ENCODE measurements around the gene ANKS6. TPM values are rescaled to one million over a fixed set of nuclear protein-coding genes. Genes with fewer than 3 reads are reported as not detected.
A peak's percentile ranks its signal among the peaks of the same experiment; 100 is the strongest.

The ANKS6 gene
- total RNA-seq, 1 experiment from 2014 or later = 39.2 TPM

DNA sequence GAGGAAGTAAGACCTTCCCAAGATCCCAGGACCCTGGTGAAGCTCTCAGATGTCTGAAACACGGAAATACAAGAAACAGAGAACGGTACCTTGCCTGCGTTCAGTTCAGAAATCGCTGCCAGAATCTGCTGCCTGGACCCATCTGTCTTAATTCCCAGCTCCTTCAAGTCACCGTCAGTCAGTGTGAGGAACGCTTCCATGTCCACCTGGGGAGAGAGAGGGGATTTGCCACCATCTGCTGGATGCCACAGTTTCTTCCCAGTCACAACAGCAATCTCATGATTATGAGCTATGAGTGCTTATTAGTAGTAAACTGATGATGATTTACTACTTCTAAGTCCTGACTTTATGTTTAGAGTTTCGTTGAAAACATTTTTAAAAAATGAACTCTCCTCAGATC is 50.9 kb downstream of the ANKS6 start:
- Histone ChIP-seq H2AFZ (ENCODE audit: low read depth, low read length, poor library complexity, severe bottlenecking) (no peak overlapping the region), H3K79me2 (ENCODE audit: insufficient read depth, low read length) (no peaks in the 10 kb centered on the region), H3K9ac (ENCODE audit: low read length) (no peak overlapping the region), H3K36me3 (ENCODE audit: control insufficient read depth in 1 of 2, insufficient read depth in 2 of 2, low read length in 2 of 2) (peaks cover 8 to 9% of the 10 kb centered on the region in 2 experiments; a peak in 2 of 4 replicates), H4K20me1 (ENCODE audit: insufficient read depth) (no peaks in the 10 kb centered on the region), H3K4me1 (ENCODE audit: control insufficient read depth in 1 of 2, insufficient read depth in 2 of 2, low read length in 2 of 2) (no peaks in the 10 kb centered on the region; a peak in 1 of 4 replicates), H3K27me3 (ENCODE audit: insufficient read depth, low read length) (no peaks in the 10 kb centered on the region), H3K27ac (ENCODE audit: low read depth, low read length) (no peak overlapping the region), H3K9me2 (ENCODE audit: insufficient read depth) (no peaks in the 10 kb centered on the region), H3K4me2 (ENCODE audit: low read length) (no peak overlapping the region), H3K9me3 (ENCODE audit: control insufficient read depth in 1 of 2, insufficient read depth in 1 of 2, low read depth in 1 of 2, low read length in 2 of 2) (no peaks in the 10 kb centered on the region), H3K4me3 (replicated peaks in 1 of 2; ENCODE audit: low read depth in 1 of 2, low read length in 2 of 2) (no peak overlapping the region)
- ChIA-PET POLR2A (no interaction called here), RAD21 (ENCODE audit: low non-redundant PET in 1 of 2, low total read pairs in 2 of 2, uncharacterized antibody in 2 of 2, unreplicated experiment in 2 of 2) (no interaction called here), CTCF (no interaction called here)
- ATAC-seq (no peak), DNase-seq (ENCODE audit: low read depth, low spot score) (no peak)
- 0 out of 2 replicates have a peak, but pooled peaks have one; percentile 3 for TF ChIP-seq RAD21 (IDR thresholded peaks at IDR 0.05; ENCODE audit: low read depth)
- no peak for TF ChIP-seq SIN3A (IDR thresholded peaks at IDR 0.05; ENCODE audit: low read depth)
- intact Hi-C loops (cut with micrococcal nuclease) = no loop called here
- no TSS peak for BruUV-seq (replicated peaks)

DNA sequence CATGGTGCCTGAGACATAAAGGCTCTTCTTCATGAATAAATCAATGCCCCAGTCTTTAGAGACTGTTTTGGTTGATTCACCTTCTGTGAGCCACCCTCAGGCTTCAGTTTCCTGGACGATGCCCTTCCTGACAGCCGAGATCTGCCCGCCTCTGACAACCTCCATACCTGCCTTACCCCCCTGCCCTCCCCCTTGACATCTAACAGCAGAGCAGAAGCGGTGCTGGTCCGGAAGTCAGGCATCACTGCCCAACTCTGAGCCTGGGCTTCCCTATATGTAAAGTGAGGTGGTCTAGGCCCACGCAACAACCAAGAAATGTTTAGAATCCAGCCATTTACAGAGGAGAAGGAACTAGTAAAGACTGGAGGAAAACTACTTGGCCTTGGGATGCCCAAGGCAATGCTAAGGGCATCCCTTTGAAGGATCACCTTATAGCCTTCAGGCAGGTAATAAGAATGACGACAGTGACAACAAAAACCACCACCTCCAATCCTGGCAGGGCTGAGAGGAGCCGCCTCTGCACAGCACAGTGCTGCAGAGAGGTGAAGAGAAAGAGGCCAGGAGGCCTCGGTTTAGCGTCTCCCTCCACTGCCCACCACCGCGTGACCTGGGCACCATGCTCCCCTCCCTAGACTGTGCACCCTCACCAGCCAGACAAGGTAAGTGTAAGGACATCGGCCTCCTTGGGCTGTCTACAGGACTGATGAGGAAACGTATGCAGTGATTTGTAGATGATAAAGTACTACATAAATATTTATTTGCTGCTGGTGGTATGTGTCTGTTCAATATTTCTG is 52.3 kb downstream of the ANKS6 start:
- Histone ChIP-seq H3K27ac (ENCODE audit: low read depth, low read length) (no peak overlapping the region), H3K9me3 (ENCODE audit: control insufficient read depth in 1 of 2, insufficient read depth in 1 of 2, low read depth in 1 of 2, low read length in 2 of 2) (no peaks in the 10 kb centered on the region), H3K79me2 (ENCODE audit: insufficient read depth, low read length) (no peaks in the 10 kb centered on the region), H3K27me3 (ENCODE audit: insufficient read depth, low read length) (no peaks in the 10 kb centered on the region), H4K20me1 (ENCODE audit: insufficient read depth) (no peaks in the 10 kb centered on the region), H3K36me3 (ENCODE audit: control insufficient read depth in 1 of 2, insufficient read depth in 2 of 2, low read length in 2 of 2) (0 out of 4 replicates have a peak, but pooled peaks cover 3 to 4% of the 10 kb centered on the region in 2 experiments), H3K9ac (ENCODE audit: low read length) (no peak overlapping the region), H3K4me2 (ENCODE audit: low read length) (no peak overlapping the region), H3K4me3 (replicated peaks in 1 of 2; ENCODE audit: low read depth in 1 of 2, low read length in 2 of 2) (no peak overlapping the region), H3K4me1 (ENCODE audit: control insufficient read depth in 1 of 2, insufficient read depth in 2 of 2, low read length in 2 of 2) (no peaks in the 10 kb centered on the region; a peak in 1 of 4 replicates), H2AFZ (ENCODE audit: low read depth, low read length, poor library complexity, severe bottlenecking) (no peak overlapping the region), H3K9me2 (ENCODE audit: insufficient read depth) (no peaks in the 10 kb centered on the region)
- no peak for TF ChIP-seq ZNF274 (IDR thresholded peaks at IDR 0.05; ENCODE audit: low read depth, low read length)
- TF ChIP-seq JUND (IDR thresholded peaks at IDR 0.05) = no peak
- no peak for TF ChIP-seq ELF1 (IDR thresholded peaks at IDR 0.05; ENCODE audit: borderline replicate concordance, low read depth)
- no peak for TF ChIP-seq CBX3 (IDR thresholded peaks at IDR 0.05; ENCODE audit: low read depth)
- TF ChIP-seq SRF (IDR thresholded peaks at IDR 0.05; ENCODE audit: low read depth) = no peak
- TF ChIP-seq EGR1 (IDR thresholded peaks at IDR 0.05; ENCODE audit: low read depth) = no peak
- TF ChIP-seq EZH2phosphoT487 (IDR thresholded peaks at IDR 0.05; ENCODE audit: borderline replicate concordance) = no peak
- ATAC-seq (no peak), DNase-seq (ENCODE audit: low read depth, low spot score) (no peak)
- intact Hi-C loops (cut with micrococcal nuclease) = no loop called here
- BruUV-seq (replicated peaks) = no TSS peak
- POLR2A ChIA-PET = no interaction called here
- RAD21 ChIA-PET (ENCODE audit: low non-redundant PET in 1 of 2, low total read pairs in 2 of 2, uncharacterized antibody in 2 of 2, unreplicated experiment in 2 of 2) = no interaction called here
- CTCF ChIA-PET = no interaction called here

All from HCT116 (cell line).